HG02588 (cell line): Measurements from ENCODE around the gene WWOX.

Experiments used
- ATAC-seq: cut with Tn5 transposase; IDR thresholded peaks from one replicate; pipeline ENCODE4 v1.9.1; 2021; ENCODE audit warnings: mild to moderate bottlenecking, moderate library complexity; ENCODE audit not compliant: unreplicated experiment

WWOX gene

GRCh38 chr16:78189121-78189520 is 89.7 kb downstream of the WWOX start:
- ATAC-seq = no peak

GRCh38 chr16:78192734-78193488 is 93.5 kb downstream of the WWOX start:
- ATAC-seq = no peak

- no peak for ATAC-seq
Observed at GRCh38 chr16:78194948-78195347, 95.5 kb downstream of the WWOX start.

GRCh38 chr16:78195797-78196196 is 96.3 kb downstream of the WWOX start:
- ATAC-seq = no peak

GRCh38 chr16:78196502-78196901 is 97.0 kb downstream of the WWOX start:
- ATAC-seq = no peak

GRCh38 chr16:78198288-78198687 is 98.8 kb downstream of the WWOX start:
- ATAC-seq = no peak

GRCh38 chr16:78199325-78200022 is 100.0 kb downstream of the WWOX start:
- no peak for ATAC-seq

- ATAC-seq = no peak
Observed at GRCh38 chr16:78200023-78200389, 100.6 kb downstream of the WWOX start.

GRCh38 chr16:78200623-78201096 is 101.2 kb downstream of the WWOX start:
- no peak for ATAC-seq

GRCh38 chr16:78205506-78205905 is 106.1 kb downstream of the WWOX start:
- ATAC-seq = no peak

- no peak for ATAC-seq
Observed at GRCh38 chr16:78206623-78207223, 107.3 kb downstream of the WWOX start.

- no peak for ATAC-seq
Observed at GRCh38 chr16:78209951-78210661, 110.7 kb downstream of the WWOX start.

GRCh38 chr16:78211020-78211599 is 111.7 kb downstream of the WWOX start:
- ATAC-seq = no peak

- ATAC-seq = no peak
Observed at GRCh38 chr16:78211946-78212345, 112.5 kb downstream of the WWOX start.

GRCh38 chr16:78212674-78213073 is 113.2 kb downstream of the WWOX start:
- no peak for ATAC-seq

GRCh38 chr16:78213751-78214150 is 114.3 kb downstream of the WWOX start:
- no peak for ATAC-seq

GRCh38 chr16:78215222-78215621 is 115.8 kb downstream of the WWOX start:
- ATAC-seq = no peak

- ATAC-seq = no peak
Observed at GRCh38 chr16:78216166-78216745, 116.8 kb downstream of the WWOX start.

- no peak for ATAC-seq
Observed at GRCh38 chr16:78217276-78217675, 117.8 kb downstream of the WWOX start.

GRCh38 chr16:78218279-78218678 is 118.8 kb downstream of the WWOX start:
- no peak for ATAC-seq
